Right lobe of liver (tissue), 6 donors: ENCODE data around the gene IQUB. TPM values are rescaled to one million over a fixed set of nuclear protein-coding genes. Genes with fewer than 3 reads are reported as not detected.

ENCODE experiments used
- ATAC-seq, 4 donors: fragments of 200-7000 bp; cut with Tn5 transposase; one replicate each; pipeline ENCODE4 v1.9.1; 2020; ENCODE audit warnings: mild to moderate bottlenecking in 4 of 4, moderate library complexity in 4 of 4
- DNase-seq, 3 donors: peaks; one replicate each; pipeline ENCODE4 v3.0.0-alpha.2; 2020
- H3K27ac ChIP-seq, 3 donors: fragments of 200-600 bp; one replicate each; pipeline ENCODE4 v1.8.0; 2022
- H3K27me3 ChIP-seq, 2 donors: fragments of 200-600 bp; one replicate each; pipeline ENCODE4 v1.8.0; 2022
- H3K36me3 ChIP-seq, 4 donors: fragments of 200-600 bp; sonication (generic) in 1 of 4; one replicate each; pipeline versions ENCODE4 v1.5.1 to v1.8.0; 2017 to 2022; ENCODE audit warnings: control low read depth in 1 of 4
- H3K4me1 ChIP-seq, 4 donors: fragments of 200-600 bp; sonication (generic) in 1 of 4; one replicate each; pipeline versions ENCODE4 v1.5.1 to v1.8.0; 2017 to 2022; ENCODE audit warnings: control low read depth in 1 of 4
- H3K4me3 ChIP-seq, 3 donors: fragments of 200-600 bp; one replicate each; pipeline ENCODE4 v1.8.0; 2022
- H3K9me3 ChIP-seq, 4 donors: fragments of 200-600 bp; sonication (generic) in 1 of 4; one replicate each; pipeline versions ENCODE4 v1.5.1 to v1.8.0; 2017 to 2022; ENCODE audit warnings: control low read depth in 1 of 4
- CTCF ChIP-seq, 4 donors: fragments of 200-600 bp in 3 of 4; fragments of 450-650 bp in 1 of 4; IDR thresholded peaks; one replicate each; pipeline versions ENCODE4 v1.5.1 to v1.8.0; 2016 to 2022; ENCODE audit warnings: antibody characterized with exemption in 4 of 4, mild to moderate bottlenecking in 2 of 4
- POLR2A ChIP-seq: fragments of 450-650 bp; IDR thresholded peaks from one replicate; pipeline ENCODE4 v1.6.1; 2017; ENCODE audit warnings: antibody characterized with exemption, mild to moderate bottlenecking
- WGBS: methylation state at CpG from one replicate; pipeline ENCODE4 v1.1.6; 2018; ENCODE audit warnings: low coverage, low lambda C conversion rate; ENCODE audit not compliant: insufficient coverage; ENCODE audit errors: missing lambda C conversion rate; 5-methylcytosine and 5-hydroxymethylcytosine counted together
- intact Hi-C, 2 donors: fragments of 100-400 bp; cut with DNase I; formaldehyde crosslinking; loops; one replicate each; pipeline versions ENCODE4 v1.11.2 to v1.14.1; 2022
- total RNA-seq, 6 experiments: library from RNA; depleted of rRNA in 2 of 6; stranded (reverse); fragments of >200 nt in 2 of 6; fragmentation: NEBNext Ultra II Directional in 3 of 6; extraction: Animal tissue kit (Norgen Biotek cat#: 25700) in 3 of 6; gene quantifications; one replicate each; pipeline versions ENCODE4 v1.1.0 to v1.2.4, GENCODE V29; 2016 to 2023
- donor health status: DM: no; HTN: yes; CAD: no.
- donor health status: DM: no; HTN: no; CAD: no.
- donor health status: DM: no; HTN: no; CAD: no.
- donor health status: DM: no; HTN: yes; CAD: no.
- donor health status: DM: no; HTN: yes; CAD: no.

The IQUB gene
- total RNA-seq, 6 experiments from 2014 or later = 0.06 to 0.19 (median 0.10) TPM; not detected in 2

DNA sequence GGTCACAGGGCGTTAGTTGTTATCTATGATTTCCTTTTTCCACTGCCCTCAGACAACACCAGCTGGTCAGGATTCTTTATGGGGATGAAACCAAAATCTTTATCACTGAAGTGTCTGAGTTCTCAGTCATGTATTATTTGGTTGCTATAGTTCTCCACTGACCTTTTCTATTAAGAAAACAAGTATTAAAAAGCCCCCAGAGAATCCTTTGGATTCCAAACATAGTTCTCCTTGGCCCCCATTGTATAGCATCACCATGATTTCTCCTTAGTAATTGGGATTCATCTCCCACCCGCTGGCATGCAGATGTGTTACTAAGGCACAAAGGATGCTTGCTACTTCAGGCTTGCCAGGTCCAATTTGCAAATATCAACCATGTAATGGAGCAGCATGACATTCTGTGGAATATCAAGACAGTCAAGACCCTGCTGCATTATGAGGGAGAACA lies 94.3 kb downstream of the IQUB start:
- no peaks in the 10 kb centered on the region for H3K36me3 ChIP-seq
- H3K9me3 ChIP-seq = no peaks in the 10 kb centered on the region
- no peaks in the 10 kb centered on the region for H3K4me1 ChIP-seq
- no peaks in the 10 kb centered on the region for H3K27me3 ChIP-seq
- 13% methylated on average over 2 of the region's 2 CpGs for WGBS
- ATAC-seq (no peak), DNase-seq (no peak)
- H3K4me3 ChIP-seq = no peak overlapping the region
- H3K27ac ChIP-seq = no peak overlapping the region
- intact Hi-C loops = no loop called here
- TF ChIP-seq POLR2A = no peak
- TF ChIP-seq CTCF (IDR thresholded peaks at IDR 0.05) = no peak

DNA sequence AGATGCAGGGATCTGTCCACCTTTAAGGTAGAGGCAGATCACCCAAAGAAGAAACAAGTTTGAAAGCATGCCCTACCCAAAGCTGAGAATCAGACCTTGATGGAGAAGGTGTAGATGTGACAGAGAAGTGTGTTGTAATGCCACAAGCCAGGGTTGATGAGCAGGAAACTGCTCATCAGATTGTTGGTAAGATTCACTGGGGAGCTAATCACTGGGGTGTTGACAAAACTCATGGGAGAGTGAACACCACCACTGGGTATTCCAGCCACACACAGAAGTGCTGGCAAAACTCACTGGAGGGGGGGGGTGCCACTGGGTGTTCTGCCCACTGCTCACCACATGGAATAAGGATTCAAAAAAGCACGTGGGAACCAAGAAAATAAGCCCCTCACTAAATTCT lies 95.2 kb downstream of the IQUB start:
- Histone ChIP-seq H3K9me3 (no peaks in the 10 kb centered on the region), H3K36me3 (no peaks in the 10 kb centered on the region), H3K27ac (no peak overlapping the region), H3K4me1 (no peaks in the 10 kb centered on the region), H3K4me3 (no peak overlapping the region), H3K27me3 (no peaks in the 10 kb centered on the region)
- intact Hi-C loops = no loop called here
- no peak for DNase-seq
- TF ChIP-seq POLR2A (no peak), CTCF (IDR thresholded peaks at IDR 0.05) (no peak)
- WGBS = 25% methylated on average over 1 of the region's 1 CpG
- ATAC-seq = no peak

DNA sequence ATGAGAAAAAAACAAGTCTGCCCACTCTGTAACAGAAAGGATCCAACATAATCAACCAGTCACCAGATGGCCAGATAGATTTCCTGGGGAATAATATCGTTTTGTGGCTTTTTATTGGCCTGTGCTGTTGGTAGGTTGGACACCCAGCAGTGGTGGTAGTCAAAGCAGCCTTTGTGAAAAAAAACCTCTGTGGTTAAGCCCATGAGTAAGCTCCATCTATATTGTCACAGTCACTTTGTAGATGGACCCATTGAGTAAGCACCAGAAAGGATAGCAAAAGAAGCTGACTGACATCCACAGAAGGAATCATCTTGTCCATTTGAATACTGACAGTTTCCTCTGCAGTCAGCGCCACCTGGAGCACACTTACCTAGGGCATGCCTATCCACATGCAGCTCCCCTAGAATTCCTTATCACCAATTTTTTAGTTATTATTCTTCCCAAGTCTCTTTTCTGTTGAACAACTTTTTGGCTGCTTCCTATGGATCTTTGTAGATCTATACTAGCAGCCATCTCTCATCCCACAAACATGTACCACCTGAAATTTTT lies 96.9 kb downstream of the IQUB start:
- Histone ChIP-seq H3K4me1 (no peaks in the 10 kb centered on the region), H3K27me3 (no peaks in the 10 kb centered on the region), H3K4me3 (no peak overlapping the region), H3K27ac (no peak overlapping the region), H3K9me3 (no peaks in the 10 kb centered on the region), H3K36me3 (no peaks in the 10 kb centered on the region)
- DNase-seq (no peak), ATAC-seq (no peak)
- intact Hi-C loops = no loop called here
- 59% methylated on average over 2 of the region's 2 CpGs for WGBS
- no peak for TF ChIP-seq POLR2A

DNA sequence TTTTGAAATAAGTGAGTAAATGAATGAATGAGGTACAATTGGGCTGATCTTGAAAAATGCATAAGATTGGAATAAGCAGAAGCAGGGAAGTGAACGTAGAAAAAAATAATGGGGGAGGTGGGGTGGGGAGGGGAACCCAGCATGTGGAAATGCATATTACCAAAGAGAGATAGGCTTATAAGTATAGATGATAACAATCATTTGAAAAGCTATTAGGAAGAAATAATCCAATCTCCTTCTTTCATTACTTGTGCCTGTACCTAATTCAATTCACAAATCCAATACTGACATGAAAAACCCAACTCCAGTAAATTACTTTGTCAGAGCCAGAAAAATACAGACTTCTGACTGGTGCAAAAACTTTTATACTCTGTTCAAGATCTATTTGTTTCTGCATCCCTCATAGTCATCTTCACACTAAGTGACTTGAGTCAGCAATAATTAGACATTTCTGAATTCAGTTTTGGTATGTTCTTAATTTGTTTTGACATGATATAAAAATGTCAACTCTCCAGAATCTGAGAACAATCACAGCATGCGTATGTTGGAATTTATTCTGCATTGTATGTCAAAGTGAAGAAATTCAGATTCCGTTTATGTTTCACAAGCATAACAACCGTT lies 99.2 kb downstream of the IQUB start:
- Histone ChIP-seq H3K27me3 (no peaks in the 10 kb centered on the region), H3K9me3 (no peaks in the 10 kb centered on the region), H3K36me3 (no peaks in the 10 kb centered on the region), H3K4me1 (no peaks in the 10 kb centered on the region), H3K27ac (no peak overlapping the region), H3K4me3 (no peak overlapping the region)
- 60% methylated on average over 4 of the region's 4 CpGs for WGBS
- ATAC-seq = no peak
- DNase-seq = no peak
- TF ChIP-seq POLR2A (no peak), CTCF (IDR thresholded peaks at IDR 0.05) (no peak)
- intact Hi-C loops = no loop called here

- Histone ChIP-seq H3K36me3 (no peaks in the 10 kb centered on the region), H3K27ac (no peak overlapping the region), H3K27me3 (no peaks in the 10 kb centered on the region), H3K9me3 (no peaks in the 10 kb centered on the region), H3K4me3 (no peak overlapping the region), H3K4me1 (no peaks in the 10 kb centered on the region)
- TF ChIP-seq CTCF (IDR thresholded peaks at IDR 0.05) = no peak
- TF ChIP-seq POLR2A = no peak
- DNase-seq = no peak
- intact Hi-C loops = no loop called here
- ATAC-seq = no peak
Observed at GRCh38 chr7:123433665-123434064, 100.7 kb downstream of the IQUB start.
